Kidney epithelial cell (primary cell): ENCODE data around the gene RELA. TPM values are rescaled to one million over a fixed set of nuclear protein-coding genes. Genes with fewer than 3 reads are reported as not detected.
"Not testable (repeated sequence)": the region's sequence is repeated elsewhere in the genome, so short reads cannot be mapped to it uniquely, and the experiment has no call there.

Experiments used
- DNase-seq: peaks from one replicate; pipeline ENCODE4 v3.0.0-alpha.2; 2010; ENCODE audit warnings: low read depth
- H3K27me3 ChIP-seq: 2 replicates; pipeline ENCODE4 v1.6.0; 2011; ENCODE audit warnings: low read length; ENCODE audit not compliant: control insufficient read depth, insufficient read depth
- H3K36me3 ChIP-seq: 2 replicates; pipeline ENCODE4 v1.5.1; 2011; ENCODE audit warnings: low read length; ENCODE audit not compliant: control insufficient read depth, insufficient read depth
- H3K4me3 ChIP-seq: 2 replicates; pipeline ENCODE4 v1.5.1; 2011; ENCODE audit warnings: low read depth, mild to moderate bottlenecking, control low read depth, low read length
- CTCF ChIP-seq: IDR thresholded peaks from 2 replicates; pipeline ENCODE4 v1.5.1; 2011; ENCODE audit warnings: mild to moderate bottlenecking, moderate library complexity, low read length, control low read depth, inconsistent platforms; ENCODE audit not compliant: insufficient read depth, poor library complexity, severe bottlenecking
- total RNA-seq: library from RNA; depleted of rRNA; stranded (reverse); fragments of >200 nt; gene quantifications from 2 replicates; pipeline ENCODE4 v1.2.3, GENCODE V29; 2015

RELA gene
- total RNA-seq, 1 donor from 2014 or later, result 64.3 TPM

GRCh38 chr11:65706303-65706763 lies 43.6 kb upstream of the RELA start:
- not testable (repeated sequence) for H3K4me3 ChIP-seq, H3K36me3 ChIP-seq, H3K27me3 ChIP-seq
- DNase-seq, result peak; percentile 18
- TF ChIP-seq CTCF, result peak; percentile 57

GRCh38 chr11:65703846-65704245 lies 41.1 kb upstream of the RELA start:
- DNase-seq, result no peak
- peaks cover 2% of the 10 kb centered on the region for H3K27me3 ChIP-seq
- no peak for TF ChIP-seq CTCF
- H3K36me3 ChIP-seq, result no peaks in the 10 kb centered on the region
- no peak overlapping the region for H3K4me3 ChIP-seq

- Histone ChIP-seq H3K27me3 (peaks cover 2% of the 10 kb centered on the region), H3K36me3 (no peaks in the 10 kb centered on the region), H3K4me3 (no peak overlapping the region)
- DNase-seq, result no peak
- TF ChIP-seq CTCF, result no peak
Measured at GRCh38 chr11:65701686-65702085, 39.0 kb upstream of the RELA start.

- Histone ChIP-seq H3K36me3 (no peaks in the 10 kb centered on the region), H3K4me3 (no peak overlapping the region), H3K27me3 (peaks cover 2% of the 10 kb centered on the region)
- TF ChIP-seq CTCF, result no peak
- DNase-seq, result no peak
Measured at GRCh38 chr11:65700399-65700798, 37.7 kb upstream of the RELA start.

- Histone ChIP-seq H3K27me3 (no peaks in the 10 kb centered on the region), H3K4me3 (no peak overlapping the region), H3K36me3 (no peaks in the 10 kb centered on the region)
- no peak for TF ChIP-seq CTCF
- DNase-seq, result no peak
Measured at GRCh38 chr11:65699306-65699705, 36.6 kb upstream of the RELA start.

- no peak for TF ChIP-seq CTCF
- no peak for DNase-seq
- no peaks in the 10 kb centered on the region for H3K27me3 ChIP-seq
- no peak overlapping the region for H3K4me3 ChIP-seq
- no peaks in the 10 kb centered on the region for H3K36me3 ChIP-seq
Measured at GRCh38 chr11:65698205-65698604, 35.5 kb upstream of the RELA start.
